Brain pericyte (primary cell): ENCODE results near the gene KRT3.
"Not testable (repeated sequence)": the region's sequence is repeated elsewhere in the genome, so short reads cannot be mapped to it uniquely, and the experiment has no call there.

Source experiments
- DNase-seq: peaks from one replicate; pipeline ENCODE4 v3.0.0-alpha.2; 2012; ENCODE audit warnings: low read depth, low spot score

KRT3 gene

DNA sequence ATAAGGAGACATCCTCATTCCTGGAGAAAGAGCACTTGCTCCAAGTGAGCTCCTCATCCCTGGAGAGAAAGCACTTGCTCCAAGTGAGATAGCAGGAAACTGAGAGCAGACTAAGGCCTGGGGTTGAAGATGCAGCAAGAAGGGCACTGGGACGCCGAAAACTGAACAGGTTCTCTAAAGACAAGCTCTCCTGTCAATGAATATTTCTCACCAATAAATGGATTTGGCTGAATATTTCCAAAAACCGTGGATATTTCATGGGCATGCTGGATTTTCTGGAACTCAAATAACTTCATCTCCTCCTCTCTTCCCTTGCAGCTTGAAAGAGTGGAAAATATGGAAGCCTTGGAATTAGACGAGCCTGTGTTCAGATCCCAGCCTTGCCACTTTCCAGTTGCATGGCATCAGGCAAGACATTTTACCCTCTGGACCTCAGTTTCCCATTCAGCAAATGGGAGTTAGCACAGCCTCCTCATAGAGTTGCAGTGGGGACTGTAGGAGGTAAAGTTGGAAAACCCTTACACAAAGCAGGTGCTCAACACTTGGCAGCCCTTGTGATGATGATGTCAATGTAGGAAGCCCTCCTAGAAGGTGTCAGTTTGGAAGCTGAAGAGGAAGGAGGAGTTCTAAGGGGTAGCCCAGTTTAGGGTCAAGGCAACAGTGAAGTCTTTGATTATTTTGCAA lies 14.4 kb downstream of the KRT3 start:
- no peak for DNase-seq

DNA sequence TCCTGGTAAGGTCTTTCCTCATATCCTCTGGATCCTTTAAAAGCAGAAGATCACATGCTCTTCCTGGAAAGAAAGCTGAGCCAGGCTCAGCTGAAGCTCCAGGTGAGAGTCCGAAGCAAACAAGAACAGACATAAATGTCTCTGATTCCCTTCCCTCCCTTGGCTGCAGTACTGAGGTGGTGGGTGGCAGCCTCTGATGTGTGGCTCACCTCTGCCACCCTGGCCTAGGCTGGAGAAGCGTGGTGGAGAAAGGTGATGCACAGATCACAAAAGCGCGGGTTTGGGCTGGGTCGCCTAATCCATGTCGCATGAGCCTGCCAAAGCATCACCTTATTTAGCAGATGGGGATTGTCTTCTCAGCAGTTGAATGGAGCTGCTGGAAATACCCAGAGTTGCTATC lies 16.0 kb downstream of the KRT3 start:
- DNase-seq = no peak

DNA sequence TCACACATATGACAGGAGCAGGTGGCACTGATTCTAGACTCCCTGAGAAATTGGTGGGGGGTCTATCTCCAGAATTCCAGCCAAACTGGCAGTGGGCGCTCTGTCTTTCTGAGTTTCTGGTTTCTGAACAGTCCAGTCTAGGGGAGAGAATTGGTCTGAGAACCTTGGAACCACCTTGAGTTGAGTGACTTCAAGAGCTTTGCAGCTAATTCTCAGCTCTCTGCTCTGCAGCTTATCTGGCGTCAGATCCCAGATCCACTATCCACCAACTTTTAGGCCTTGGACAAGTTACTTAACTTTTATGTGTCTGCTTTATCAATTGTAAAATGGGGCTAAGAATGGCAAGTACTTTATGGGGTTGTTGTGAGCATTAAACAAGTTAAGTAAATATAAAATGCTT lies 17.1 kb downstream of the KRT3 start:
- no peak for DNase-seq

DNA sequence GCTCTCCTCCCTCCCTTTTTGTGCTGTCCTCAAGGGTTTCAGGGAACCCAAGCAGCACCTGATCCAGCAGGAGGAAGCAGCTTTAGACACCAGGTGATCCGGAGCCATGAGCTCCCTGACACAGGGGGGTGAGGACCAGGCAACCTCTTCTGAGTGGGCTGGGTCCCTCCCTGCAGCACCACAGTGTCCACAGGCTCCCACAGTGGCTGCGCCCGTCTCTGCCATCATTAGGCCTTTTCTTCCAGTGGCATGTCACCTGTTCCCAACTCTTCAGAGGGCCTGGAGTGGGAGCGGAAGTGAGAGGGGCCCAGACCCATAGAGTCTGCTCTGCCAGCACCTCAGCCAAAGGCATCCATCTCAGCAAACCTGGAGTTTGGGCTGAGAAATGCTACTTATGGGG lies 18.4 kb downstream of the KRT3 start:
- DNase-seq = no peak

DNA sequence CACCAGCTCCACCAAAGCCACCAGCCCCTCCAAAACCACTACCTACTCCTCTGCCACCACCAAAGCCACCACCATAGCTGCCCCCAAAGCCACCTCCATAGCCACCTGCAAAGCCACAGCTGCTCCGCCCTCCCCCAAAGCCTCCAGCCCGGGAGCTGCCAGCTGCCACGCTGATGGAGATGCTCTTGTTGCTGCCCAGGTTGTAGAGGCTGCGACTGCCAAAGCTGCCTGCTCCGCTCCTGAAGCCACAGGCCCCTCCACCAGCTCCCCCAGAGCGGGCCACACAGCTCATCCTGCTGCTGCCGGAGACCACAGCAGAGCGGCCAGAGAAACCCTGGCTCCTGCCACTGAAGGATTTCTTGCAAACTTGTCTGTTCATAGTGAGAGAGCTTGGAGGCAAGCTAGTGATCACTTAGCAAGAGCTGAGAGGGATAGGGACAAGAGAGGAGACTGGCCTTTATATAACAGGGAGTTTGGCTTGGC lies 19.0 kb downstream of the KRT3 start, which contains the start of gene KRT76:
TSS of gene KRT76 (minus strand) at position 433 of the 483 bp plus-strand sequence. CDS start at position 379, 54 bp downstream.
- no peak for DNase-seq

DNA sequence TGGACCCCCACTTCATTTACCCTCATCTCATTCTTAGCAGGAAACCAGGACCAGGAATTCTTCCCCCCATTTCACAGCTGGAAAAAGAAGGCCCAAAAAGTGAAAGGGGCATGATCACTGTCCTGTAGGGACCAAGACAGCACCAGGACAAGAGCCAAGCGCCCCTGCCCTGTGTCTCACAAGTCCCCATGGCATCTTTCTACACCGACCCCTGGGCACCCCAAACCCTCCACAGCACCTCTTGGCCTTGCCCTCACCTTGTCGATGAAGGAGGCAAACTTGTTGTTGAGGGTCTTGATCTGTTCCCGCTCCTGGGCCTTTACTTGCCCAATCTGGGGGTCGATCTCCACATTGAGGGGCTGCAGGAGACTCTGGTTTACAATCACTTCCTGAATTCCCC lies 19.5 kb downstream of the KRT3 start:
- no peak for DNase-seq

DNA sequence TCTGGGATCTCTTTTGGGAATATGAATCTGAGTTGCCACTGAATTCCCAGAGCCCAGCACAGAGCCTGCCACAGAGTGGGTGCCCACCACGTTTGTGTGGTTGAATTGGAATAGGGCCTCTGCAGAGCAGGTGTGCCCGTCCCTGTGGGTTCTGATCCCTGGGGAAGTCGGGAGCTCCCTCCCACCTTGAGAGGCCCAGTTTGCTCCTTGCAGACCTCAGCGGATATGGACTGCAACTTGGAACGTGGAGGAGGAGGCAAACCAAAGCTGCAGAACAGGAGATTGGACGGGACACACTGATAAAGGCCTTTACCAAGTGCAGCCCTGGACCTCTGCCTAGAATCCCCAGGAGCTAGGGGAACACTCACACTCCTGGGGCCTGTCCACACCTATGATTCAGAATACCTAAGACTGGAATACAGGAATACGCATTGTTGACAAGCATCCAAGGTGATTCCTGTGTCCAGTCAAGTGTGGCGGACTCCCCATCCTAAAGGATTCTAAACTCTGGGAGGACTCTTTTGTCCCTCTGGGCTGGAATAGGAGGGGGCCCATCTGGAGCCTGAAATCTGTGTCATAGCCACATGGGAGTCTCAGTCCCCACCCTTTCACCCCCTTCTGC lies 21.2 kb downstream of the KRT3 start:
- DNase-seq = no peak

DNA sequence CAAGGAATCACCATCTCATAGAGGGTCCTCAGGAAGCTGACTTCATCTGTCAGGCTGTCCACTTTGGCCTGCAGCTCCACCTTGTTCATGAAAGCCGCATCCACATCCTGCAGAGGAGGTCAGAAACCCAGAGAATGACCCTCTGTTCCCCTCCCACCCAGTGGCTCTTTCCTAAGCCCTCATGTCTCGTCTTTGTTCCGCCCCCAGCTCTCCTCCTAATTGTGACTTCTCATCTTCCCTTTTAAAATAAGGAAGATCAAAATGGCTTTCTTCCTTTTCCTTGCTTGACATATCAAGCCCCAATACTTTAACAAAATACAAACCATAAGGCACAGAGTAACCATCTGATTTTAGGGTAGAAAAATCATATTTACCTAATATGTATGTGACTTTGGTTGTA lies 23.1 kb downstream of the KRT3 start:
- DNase-seq = no peak

DNA sequence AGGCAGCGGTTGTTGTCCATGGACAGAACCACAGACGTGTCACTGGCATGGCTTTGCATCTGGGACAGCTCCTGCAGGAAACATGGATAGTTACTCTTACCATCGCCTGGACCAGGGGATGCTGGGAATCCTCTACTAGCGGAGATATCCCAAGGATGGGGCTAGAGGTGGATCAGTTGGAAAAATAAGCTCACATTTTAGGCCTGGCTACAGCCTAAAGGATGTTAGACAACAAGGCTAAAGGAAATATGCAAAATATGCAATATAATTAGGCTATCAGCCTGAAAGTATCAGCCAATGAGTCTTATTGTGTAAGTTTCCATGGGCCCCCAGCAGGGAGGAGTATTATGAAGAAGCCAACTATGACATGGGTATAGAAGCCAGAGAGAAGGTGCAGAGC lies 23.7 kb downstream of the KRT3 start:
- no peak for DNase-seq

DNA sequence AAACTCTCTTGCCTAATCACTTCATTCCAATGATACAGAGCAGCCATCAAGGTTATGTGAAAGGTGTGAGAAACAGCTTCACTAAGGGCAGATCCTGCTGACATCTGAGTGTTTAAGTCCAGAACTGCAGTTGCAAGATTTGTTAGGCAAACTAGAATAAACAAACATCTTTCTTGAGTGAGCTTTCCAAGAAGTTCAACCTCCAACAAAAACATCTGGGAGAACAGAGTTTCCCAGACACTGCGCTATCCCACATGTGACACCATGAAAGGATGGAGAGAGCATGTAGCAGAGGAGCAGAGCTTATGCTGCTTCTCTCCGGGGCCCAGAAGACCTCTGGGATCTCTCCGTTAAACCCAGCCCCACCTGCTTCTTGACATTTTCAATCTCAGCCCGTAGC lies 24.4 kb downstream of the KRT3 start:
- no peak for DNase-seq

DNA sequence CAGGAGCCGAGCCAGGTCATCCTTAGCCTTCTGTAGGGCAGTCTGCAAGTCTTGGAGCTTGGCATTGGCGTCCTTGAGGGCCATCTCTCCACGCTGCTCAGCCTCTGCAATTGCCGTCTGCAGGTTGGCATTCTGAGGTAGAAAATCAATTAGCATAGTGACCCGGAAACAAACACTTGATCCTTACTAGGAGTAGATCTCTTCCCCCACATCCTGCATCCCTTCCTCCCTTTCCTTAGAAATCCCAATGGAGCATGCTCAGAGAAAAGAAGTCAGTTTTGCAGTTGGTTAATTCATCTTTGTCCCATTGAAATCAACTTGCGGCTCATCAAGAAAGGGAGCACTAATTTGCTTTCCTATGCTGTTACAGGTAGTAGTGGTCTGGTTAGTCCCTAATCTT lies 24.8 kb downstream of the KRT3 start:
- DNase-seq = no peak

DNA sequence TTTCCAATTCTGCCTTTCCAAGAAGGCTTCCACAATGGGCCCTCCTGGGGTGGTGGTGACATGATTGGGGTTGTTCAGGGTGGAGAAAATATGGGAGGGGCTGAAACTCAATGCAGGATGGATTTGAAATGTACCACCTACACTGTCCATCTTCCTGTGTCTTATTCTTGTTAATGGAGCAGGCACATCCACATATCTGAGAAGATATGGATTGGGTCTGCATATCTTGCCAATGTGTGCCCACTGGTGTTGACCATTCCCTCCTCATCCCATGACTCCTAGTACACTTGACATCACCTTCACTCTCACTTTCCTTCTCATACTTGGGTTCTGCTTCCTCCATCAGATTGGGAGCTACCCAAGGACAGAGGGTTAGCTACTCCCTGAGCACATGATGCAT lies 26.0 kb downstream of the KRT3 start:
- no peak for DNase-seq

DNA sequence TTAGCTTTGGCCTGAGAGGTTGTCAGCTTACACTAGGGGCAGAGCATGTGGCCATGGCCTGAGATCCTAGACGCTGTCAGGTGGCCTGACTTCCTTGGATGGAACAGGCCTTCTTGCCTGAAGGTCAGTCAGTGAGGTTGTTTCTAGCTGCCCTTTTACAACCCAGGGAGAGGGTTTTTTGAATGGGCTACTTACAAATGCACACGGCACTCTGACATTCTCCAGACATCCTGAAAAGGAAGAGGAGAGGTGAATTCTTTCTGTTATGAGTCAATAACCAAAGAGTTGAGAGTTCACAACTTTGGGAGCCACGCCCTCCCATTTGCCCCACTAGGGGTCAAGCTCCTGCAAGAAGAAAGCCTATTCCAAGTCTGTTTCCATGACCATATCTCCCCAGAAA lies 26.6 kb downstream of the KRT3 start:
- DNase-seq = no peak

DNA sequence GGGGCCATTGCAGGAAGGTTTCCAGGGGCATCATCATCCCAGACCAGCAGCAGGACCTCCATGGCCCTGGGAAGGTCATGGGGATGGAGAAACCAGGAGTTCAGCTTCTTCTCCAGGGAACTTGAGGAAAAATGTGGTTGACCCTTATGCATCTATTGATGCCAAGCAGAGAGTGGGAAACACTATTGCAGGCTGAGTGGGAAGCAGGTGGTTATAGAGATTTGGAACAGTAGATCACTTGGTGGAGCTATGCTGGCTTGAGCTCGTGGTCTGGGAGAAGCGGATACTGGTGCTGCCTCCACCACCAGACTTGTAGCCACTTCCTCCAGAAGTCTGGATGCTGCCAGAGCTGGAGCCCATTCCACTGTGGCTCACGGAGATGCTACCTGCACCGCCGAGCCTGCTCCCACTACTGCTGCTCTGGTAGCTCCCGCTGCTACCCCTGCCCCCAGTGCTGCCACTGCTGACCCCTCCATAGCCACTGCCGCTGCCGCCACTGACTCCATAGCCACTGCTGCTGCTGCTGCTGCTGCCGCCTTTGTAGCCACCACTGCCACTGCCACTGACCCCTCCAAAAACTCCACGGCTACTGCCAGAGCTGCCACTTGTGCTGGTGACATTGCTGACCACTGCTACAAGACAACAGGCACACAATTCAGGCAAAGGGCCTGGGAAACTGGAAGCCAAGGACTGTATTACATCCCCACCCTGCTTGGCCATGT lies 27.3 kb downstream of the KRT3 start:
- DNase-seq = no peak

DNA sequence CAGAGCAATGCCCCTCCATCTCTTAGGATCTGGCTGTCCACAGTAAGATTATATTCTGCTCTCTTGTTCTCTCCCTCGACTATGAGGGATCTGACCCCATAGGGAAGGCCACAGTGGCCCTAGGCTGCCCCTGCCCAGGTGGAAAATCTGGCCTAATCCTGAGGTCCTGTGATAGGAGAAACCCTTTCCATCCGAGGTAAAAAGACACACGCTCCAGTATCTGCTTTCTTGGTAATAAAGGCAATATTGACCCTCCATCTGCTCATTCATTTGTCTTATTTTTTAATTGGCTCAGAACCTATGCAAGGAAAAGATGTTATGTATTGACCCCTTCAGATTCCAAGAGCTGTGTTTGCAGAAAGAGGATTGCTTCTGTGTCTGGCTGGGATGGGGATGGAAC lies 28.5 kb downstream of the KRT3 start:
- no peak for DNase-seq

DNA sequence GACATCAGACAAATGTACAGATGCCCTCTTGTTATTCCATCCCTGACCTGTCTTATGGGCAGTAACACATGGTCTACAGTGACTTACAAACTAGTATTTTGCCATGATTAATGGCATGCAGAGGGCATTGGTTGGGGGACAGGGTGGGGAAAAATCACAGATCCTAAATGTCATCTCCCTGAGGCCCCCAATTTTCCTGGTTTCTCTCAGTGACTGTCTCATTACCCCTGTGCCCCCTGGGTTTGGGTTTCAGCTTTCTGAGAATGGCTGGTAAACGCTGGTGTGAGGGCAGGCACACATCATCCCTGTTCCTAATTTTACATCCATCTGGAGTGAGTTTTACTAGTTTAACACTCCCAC lies 28.9 kb downstream of the KRT3 start:
- DNase-seq = no peak

DNA sequence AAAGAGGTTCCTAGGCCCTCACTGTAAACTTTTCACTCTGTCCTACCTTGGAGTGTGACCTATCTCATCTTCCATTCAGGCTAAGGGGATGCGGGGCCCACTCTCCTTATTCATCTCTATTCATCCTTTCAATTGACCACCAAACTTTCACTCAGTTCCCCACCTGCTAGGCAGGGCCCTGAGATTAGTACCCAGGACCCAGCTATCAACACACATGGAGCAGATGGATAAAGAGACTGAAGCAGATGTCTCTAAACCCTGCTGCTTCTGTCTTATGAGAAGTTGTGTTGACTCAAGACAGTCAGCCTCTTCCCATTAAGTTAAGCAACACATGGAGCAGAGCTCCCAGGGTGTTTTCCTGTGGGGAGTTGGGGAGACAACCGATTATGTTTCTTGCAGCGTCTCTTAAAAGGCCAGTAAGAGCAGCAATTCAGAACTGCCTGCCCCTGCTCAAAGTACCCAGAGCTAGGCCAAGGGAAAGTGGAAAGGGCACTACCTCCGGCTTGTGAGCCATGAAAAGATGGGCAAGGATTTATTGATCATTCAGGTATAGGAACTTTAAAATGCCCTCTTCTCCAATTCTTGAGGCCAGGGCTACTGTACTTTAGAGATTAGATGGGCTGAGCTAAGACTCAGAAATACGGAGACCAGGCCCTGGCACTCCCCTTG lies 29.4 kb downstream of the KRT3 start:
- no peak for DNase-seq

DNA sequence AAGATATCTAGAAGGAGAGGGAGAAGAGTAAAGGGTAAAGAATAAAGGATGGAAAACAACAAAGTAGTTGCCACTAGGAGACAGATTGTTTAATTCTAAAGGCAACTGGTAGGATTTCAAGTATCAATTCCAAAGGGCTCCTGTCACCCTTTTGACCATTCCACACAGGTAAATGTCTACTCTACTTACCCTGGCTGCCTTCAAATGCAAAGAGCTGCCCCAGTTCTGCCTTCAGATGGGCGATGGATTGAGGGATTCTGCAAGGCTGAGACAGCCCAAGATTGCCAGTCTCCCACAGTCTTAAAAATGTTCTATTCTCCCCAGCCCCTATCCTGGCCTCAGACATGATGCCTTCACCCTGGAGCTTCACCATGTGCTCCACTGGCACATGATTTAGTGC lies 30.2 kb downstream of the KRT3 start:
- DNase-seq = no peak

DNA sequence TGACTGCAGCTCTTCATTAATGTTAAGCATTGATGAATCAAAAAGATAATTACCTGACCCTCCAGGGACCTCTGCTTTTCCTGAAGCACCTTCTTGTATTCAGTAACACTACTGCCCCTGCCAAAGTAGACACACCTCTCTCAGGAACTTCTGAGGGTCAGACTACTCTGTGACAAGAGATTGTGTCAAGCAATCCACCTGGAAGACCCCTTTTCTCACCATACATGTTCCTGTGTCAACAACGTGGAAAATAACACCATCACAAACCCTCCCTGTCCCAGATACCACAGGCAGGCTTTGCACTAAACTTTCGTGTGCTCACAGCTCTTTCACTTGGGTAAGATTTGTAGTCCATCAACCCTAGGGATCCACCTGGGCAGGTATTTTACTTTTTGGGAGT lies 31.9 kb downstream of the KRT3 start:
- DNase-seq = no peak

DNA sequence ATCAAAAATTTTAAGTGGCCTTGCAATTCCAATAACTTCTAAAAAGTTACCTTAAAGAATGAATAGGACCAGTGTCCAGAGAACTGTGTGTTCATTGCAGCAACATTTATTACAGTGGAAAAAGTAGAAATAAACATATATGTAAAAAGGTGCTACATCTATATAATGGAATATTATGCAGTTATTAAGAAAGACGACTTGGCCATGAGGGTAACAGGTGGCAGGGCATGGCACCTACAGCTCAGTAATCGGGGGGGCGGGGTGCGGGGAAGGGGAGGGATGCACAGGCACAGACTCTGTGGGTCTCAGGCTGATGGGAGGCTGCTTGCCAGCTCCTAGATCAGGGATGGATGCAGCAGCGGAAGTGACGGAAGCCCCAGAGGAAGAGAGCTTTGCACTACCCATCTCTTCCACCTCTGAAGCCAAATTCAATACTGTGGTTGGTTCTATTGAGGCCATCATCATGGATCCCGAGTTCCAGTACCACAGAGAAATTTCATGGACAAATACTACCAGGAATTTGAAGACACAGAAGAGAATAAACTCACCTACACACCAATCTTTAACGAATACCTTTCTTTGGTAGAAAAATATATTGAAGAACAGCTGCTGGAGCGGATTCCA lies 32.8 kb downstream of the KRT3 start:
- no peak for DNase-seq

DNA sequence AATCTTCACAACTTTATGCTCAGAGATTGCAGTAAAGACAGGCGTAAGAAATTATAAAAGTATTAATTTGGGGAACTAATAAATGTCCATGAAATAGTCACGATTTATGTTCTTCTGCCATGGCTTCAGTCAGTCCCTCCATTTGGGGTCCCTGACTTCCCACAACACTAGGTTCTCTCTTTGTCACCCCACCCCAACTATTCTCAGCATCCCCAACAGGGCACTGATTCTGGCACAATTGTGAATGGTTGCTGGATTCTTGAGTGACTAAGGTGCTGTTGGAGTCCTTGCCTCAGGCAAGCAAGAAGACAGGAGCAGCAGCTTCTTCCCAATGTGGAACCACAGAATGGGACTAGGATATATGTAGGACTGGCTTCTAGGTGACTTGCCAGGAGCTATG lies 34.1 kb downstream of the KRT3 start:
- no peak for DNase-seq

DNA sequence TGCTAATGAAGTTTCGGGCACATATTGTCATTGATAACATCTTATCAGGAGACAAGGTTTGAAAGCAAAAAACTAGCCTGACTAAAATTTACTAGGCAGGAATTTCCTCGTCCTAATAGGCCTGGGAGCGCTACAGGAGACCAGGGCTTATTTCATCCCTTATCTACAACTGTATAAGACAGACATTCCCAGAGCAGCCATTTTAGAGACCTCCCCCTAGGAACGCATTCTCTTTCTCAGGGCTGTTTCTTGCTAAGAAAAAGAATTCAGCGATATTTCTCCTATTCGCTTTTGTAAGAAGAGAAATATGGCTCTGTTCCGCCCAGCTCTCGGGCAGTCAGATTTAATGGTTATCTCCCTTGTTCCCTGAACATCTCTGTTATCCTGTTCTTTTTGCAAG lies 34.7 kb downstream of the KRT3 start:
- not testable (repeated sequence) for DNase-seq
